NCI-H2107 treated with DMSO at 0.1 percent for 48 hours (cell line): ENCODE results near the gene ST14.

Experiments used
- DNase-seq: peaks from one replicate; lab custom pipeline; 2025; ENCODE audit not compliant: unreplicated experiment; lab: John Stamatoyannopoulos, UW

ST14 gene

DNA sequence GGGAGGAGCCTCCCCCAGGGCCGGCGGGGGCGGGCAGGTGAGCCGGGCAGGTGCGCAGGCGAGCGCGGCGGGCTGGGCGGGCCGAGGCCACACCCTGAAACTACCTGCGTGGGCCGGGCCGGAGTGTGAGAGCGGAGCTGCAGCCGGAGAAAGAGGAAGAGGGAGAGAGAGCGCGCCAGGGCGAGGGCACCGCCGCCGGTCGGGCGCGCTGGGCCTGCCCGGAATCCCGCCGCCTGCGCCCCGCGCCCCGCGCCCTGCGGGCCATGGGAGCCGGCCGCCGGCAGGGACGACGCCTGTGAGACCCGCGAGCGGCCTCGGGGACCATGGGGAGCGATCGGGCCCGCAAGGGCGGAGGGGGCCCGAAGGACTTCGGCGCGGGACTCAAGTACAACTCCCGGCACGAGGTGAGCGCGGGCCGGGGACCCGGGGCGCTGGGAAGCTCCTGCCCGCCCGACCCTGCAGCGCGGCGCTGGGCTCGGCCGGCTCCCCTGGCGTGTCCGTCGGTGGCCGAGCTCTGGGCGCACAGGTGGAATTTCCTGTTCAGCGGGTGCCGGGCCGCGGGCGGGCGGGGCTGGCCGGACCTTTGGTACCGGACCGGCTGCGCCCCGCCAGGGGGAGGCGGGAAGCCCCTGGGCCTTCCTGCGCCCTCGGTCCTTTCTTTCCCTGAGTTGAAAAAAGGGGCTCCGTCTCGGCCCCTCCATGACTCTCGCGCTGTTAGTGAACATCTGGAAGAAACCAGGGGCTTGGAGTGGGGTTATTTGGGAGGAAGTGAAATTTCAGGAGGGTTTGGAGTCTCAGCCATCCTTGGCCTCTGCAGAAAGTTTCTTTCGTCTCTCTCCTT is at the start of gene ST14:
ST14 (plus strand) TSS at position 126 of the 841 bp plus-strand sequence; CDS start at position 324, 198 bp downstream.
- peak; percentile 8 for DNase-seq

DNA sequence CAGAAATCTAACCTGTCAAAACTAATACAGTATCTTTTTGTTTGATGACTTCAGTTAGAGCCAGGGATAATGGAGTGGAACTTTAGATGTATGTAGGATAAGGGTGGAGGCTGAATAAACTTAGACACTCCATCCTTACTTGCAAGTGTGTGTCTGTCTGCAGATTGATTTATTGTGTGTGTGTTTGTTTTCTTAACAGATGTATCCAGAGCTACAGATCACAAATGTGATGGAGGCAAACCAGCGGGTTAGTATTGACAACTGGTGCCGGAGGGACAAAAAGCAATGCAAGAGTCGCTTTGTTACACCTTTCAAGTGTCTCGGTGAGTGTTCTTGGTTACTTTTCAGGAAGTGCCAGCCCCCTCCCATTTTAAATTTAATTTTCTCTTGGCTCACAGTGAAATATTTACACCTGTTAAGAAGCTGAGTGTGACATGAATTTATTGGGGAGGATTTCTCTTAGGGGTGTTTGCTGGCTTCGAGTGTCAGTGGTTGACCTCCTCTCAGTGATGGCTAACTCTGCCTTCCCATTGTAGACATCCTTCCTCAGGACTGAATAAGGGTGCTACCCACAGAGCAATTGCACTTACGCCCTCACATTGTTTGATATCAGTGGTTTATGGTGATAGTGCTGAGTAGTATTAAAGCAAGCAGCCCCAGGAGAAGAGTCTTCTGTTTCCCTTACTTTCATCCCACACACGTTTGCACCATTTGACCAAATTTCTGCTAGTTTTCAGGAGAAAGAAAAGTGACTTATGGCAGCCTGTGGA is 49.1 kb upstream of the ST14 start:
- no peak for DNase-seq

DNA sequence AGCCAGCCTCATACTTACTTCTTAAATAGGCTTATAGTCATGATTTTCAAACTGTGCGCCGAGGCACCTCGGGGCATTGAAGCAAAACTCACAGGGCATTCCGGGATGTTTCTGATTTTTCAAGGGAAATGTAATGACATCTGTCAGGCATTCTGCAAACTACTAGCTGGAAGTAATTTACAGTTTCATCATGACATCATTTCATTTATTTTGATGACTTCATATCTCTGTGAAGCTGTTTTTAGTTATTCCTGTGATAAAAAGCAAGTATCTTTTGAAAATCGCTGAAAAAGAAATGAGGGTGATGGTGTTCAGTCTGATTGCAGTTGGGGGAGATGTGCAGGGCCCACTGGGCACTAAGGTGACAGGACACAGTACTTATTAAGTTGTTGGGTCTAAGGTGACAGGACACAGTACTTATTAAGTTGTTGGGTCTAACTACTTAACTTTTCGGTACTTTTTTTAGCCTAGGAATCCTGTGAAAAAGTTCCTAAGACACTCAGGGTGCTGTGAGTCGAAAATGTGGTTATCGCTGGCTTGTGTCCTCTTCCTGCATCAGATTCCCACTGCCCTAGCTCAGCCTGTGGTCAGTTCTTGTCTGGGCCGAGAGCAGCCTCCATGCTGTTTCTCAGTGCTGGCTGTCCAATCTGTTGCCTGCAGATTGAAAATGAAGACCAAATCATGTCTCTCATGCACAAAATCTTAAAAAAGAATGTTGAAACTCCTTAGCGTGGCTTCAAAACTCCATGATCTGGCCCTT is 47.3 kb upstream of the ST14 start:
- DNase-seq = no peak

DNA sequence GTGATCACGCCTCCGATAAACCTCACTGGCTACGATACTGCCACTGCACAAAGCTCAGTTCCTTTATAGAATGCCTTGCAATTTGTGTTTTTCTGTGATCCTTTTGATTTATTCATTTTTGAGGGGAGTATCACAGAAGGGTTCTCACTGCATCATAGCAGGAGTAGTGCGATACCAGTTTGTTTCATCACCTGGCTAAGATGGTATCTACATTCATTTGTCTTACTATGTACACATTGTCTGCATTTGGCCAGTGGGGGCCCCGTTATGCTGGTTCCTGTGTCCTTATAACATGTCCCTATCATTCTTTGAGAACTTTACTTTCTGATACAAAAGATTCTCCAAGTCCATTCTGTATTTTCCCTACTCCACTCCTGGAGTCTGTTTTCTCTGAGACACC is 45.3 kb upstream of the ST14 start:
- DNase-seq = no peak

DNA sequence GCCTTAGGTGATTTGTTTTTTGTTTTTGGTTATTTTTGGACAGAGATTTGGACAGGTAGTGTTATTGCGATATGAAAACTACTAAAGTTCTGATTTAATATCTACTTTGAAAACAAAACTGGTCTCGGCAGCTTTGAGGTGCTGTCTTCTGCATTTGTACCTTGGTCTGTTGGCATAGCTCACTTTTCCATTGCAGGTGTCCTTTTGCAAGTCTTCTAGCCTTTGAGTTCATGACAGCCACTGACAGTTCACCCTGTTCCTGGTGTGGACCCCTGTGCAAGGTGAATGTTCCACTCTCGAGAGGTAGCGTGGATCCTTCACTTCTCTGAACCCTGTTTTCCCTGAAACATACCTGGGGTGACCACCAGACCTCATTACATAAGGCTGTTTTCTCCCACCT is 44.9 kb upstream of the ST14 start:
- no peak for DNase-seq

DNA sequence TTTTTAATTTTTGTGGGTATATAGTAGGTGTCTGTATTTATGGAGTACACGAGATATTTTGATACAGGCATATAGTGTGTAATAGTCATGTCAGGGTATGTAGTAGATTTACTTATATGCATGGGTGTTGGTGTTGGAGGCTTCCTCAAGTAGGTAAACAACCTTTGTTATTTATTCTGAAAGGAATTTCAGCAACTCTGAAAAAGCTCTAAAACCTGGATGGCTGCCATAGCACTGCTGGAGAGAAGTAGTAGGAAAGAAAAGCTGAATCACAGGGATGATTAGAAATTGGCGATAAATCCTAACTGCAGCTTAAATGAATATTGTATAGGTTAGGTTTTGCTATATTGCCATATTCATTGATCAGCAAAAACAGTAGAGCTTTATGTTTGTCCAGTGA is 44.4 kb upstream of the ST14 start:
- peak; percentile 1 for DNase-seq

DNA sequence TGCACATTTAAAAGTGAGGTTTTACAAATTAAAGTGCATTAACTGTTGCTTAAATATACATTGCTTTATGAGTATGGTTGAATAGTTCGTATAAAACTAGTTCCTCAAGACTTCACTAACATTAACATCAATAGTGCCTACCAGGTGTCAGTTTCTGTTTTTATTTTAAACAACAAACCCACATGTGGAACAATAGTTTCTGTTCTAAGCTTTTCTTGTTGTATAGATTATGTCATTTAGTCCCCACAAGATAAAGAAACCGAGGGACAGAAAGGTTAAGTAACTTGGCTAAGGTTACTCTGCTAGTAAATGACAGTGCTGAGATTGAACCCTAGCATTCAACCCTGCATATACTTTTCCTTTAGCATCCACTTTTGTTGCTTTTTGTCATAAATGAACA is 41.4 kb upstream of the ST14 start:
- no peak for DNase-seq

DNA sequence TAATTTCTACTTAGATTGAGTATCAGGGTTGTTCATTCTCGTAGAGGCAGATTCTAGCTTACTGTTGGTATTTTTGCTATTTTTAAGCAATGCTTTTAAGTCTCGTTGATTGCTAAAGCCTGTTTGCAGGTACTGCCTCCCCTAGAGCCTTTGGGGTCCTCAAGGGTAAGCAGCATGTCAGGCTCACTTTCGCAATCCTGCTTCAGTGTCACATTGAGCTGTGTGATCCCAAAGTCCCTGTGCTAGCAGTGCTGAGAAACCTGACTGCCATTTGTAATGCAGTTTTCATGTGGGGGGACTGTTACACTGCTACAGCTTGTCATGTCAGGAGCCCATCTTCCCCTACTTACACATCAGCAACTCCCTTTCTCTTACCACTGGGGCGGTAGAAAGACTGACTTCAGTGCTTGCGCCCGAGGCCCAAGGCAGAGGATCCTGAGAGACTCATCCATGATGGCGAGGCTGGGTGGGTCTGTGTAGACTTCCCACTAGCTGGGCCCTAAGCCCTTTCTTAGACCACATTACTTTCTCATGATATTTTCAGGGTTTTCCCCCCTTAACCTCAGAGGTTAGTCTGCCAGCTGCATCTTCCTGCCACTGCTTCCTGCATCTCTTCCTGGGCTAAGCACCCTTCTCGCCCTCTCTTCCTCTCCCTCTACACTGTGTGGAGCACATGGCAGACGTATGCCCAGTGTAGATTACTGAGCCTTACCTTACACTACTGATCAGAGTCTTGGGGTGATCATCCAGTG is 40.8 kb upstream of the ST14 start:
- DNase-seq = no peak

DNA sequence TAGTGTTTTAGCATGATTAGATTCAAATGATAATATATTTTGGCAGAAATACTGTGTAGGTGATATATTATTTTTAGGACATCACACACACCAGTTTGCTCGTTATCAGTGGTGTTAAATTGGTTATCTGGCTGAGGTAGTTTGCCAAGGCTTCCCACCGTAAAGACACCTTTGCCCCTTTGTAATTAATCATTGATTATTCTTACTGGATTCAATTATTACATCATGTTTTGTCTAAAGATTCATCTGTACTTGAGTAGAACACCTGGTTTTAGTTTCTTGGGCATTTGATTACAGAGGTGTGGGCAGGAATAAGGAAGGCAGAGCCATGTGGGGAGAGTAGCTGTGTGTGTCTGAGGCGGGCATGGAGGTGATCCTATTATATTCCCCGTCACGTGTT is 39.5 kb upstream of the ST14 start:
- DNase-seq = no peak

DNA sequence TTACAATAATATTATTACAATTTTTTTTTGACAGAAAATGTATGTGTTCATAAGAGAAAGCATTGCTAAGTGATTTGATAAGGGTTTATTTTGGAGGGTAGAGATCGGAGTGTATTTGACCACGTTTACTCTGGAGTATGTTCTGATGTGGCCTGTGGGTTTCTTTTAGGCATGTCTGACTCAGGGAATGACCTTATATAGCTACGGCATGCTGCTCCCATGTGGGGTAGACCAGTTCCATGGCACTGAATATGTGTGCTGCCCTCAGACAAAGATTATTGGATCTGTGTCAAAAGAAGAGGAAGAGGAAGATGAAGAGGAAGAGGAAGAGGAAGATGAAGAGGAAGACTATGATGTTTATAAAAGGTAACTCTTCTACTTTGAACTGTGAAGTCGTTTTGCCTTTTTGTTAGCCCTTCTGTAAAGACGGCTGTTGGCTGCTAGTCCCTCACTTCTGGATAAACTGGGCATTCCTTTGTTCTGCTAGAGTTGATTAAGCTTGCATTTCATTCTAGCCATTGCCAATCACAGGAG is 38.1 kb upstream of the ST14 start:
- no peak for DNase-seq

DNA sequence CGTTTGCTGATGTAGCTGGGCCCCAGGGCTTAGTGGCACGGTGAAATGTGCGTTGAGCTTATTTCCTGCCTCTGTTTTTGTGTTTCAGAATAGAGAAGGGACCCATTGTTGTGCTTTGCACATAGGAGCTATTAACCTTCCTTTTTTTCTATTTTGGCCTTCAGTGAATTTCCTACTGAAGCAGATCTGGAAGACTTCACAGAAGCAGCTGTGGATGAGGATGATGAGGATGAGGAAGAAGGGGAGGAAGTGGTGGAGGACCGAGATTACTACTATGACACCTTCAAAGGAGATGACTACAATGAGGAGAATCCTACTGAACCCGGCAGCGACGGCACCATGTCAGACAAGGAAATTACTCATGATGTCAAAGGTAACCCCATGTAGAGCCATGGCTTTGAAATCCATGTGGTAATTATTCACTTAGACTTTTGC is 37.4 kb upstream of the ST14 start:
- DNase-seq = no peak

DNA sequence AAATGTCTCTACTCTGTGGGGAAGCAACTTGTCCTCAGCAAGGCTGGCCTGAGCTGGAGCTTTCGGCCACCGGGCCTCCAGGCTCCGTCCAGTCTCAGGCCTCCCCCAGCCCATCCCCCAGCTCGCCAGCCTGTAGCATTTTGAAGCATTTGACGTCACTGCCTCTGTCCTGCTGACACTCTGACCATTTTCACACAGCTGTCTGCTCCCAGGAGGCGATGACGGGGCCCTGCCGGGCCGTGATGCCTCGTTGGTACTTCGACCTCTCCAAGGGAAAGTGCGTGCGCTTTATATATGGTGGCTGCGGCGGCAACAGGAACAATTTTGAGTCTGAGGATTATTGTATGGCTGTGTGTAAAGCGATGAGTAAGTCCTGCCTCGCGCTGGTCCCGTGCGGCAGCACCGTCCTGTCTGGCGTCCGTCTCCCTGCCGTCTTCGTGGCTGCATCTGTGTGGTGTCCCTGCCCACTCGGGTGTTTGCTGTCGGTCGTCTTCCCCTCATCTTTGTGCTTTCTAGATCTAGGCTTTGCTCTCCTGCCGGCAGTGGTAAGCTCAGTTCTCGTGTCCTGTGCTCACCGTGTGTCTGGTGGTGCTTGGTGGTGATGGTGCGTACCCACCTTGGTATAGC is 36.1 kb upstream of the ST14 start:
- DNase-seq = no peak

DNA sequence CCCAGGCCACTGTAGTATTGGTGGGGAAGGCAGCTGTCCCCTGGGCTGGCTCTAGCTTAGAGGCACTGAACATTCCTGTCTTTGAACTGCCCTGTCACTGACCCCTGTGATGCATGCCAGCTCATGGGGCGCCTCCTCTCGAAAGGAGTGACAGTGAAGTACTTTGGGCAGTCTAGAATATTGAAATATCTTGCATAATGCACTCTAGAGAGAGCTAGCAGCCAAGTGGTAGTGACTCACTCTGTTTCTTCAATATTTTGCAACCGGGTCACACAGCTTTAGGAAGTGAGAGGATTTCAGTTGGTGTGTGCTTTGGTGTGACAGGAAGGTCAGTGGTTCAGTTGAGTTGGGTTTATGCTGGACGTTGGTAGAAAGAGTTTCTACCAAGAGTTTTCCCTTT is 35.5 kb upstream of the ST14 start:
- DNase-seq = no peak

DNA sequence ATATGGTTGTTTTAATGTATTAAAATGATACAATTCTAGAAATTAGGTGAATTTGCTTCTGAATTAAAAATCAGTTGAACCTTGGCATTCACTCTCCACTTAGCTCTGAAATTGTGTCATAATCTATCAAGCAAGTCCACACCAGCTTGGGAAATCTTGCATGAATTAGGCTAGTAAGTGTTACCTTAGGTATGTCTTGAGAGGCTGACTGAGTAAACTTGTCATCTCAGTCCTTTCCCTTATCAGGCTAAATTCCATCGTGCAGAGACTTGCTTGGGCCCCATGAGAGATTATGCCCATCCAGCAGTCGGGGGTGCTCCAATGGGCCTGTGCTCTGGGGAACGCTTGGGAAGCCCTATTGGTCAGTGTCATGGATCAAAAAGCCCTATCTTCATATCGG is 33.9 kb upstream of the ST14 start:
- DNase-seq = no peak

DNA sequence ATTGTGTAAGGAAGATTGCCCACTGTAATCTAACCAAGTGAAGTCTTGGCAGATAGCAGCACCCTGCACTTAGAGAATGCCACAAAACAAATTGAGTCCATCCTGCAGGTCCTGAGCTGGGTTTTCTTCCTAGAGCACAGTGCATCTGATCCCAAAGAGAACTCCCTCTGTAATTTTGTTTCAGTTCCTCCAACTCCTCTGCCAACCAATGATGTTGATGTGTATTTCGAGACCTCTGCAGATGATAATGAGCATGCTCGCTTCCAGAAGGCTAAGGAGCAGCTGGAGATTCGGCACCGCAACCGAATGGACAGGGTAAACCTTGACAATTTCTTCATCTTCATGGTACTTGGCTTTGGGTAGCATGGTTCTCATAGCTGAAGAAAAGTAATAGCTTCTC is 33.1 kb upstream of the ST14 start:
- no peak for DNase-seq

DNA sequence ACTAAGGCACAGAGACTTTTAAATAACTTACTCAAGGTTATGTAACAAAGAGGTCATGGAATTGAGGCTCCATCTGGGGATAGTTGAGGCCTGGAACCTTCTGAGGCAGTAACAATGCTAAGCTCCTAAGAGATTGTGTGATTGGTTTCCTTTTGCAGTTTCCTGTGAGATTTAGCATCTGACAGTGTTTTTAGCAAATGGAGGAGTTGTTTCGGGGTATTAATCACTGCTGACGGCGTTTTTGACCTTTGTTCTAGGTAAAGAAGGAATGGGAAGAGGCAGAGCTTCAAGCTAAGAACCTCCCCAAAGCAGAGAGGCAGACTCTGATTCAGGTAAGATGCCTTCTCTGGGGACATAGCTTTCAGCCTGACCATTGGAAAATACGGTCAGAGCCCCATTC is 32.1 kb upstream of the ST14 start:
- no peak for DNase-seq

DNA sequence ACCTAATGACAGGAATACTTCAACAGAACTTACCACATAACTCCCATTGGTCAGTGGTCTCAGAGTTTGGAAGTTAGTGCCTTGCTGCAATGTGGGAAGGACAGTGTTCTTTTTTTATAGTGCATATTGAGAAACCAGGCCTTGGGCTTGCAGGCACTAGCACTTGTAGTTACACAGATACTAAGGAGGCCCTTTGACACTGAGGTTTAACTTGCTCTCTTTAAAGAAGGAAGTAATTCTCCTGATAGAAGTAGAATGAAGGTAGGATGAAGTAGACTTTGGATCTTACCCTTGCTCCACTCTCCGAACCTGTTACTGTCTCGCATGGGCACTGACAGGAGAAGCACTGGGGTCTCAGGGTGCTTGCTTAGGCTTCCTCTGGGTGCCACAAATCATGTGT is 31.0 kb upstream of the ST14 start:
- no peak for DNase-seq

DNA sequence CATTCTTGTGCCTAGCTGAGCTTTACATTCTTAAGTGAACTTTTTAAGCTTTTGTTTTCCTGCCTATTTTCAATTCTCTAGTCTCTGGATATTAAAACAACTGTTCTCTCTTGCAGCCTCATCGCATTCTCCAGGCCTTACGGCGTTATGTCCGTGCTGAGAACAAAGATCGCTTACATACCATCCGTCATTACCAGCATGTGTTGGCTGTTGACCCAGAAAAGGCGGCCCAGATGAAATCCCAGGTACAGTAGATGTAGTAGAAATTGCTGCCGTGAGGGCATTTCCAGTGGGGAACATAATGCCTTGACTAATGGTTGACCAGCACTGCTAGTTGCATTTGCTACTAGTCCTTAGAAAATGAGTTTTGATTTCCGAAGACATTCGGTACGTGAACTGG is 29.7 kb upstream of the ST14 start:
- DNase-seq = no peak

DNA sequence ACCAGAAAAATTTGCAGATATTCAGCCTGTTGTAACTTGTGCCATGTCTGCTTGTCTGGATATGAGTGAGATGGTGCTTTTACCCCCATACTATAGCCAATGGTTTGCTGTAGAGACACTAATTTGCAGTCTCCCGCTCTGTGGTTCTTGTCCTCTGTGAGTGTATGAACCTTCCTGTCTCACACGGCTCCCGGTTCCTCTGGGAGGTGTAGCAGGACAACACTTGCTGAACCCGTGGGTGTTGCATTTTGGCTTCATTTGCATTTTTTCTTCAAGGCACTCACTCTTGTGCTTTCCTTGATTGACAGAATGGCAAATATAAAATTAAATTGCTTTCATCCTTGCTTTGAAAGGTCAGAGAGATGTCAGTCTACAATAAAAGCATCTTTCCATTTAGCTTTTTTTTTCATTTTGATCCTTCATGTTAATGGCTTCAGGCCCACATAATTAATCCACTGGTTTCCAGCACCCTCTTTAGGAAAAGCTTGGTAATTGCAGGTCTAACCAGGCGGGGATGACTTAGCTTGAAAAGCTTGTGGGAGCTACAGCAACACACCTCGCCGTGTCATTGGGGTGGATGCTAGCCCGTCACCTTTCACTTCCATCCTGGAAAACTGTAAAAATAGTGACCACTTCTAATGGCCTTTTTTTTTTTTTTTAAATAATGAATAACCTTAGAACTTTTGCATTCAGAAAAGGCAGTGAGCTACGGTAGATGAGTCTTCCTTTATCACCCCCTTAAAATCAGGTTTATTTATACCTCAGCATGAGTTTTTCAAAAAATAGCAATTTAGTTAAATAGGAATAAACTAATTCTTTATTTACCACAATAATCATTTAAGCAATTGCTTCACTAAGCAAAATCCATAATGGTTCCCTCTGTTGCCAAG is 27.4 kb upstream of the ST14 start:
- DNase-seq = peak; percentile 68
